Measurements from ENCODE around the gene CPXM2.

Gene CPXM2

DNA sequence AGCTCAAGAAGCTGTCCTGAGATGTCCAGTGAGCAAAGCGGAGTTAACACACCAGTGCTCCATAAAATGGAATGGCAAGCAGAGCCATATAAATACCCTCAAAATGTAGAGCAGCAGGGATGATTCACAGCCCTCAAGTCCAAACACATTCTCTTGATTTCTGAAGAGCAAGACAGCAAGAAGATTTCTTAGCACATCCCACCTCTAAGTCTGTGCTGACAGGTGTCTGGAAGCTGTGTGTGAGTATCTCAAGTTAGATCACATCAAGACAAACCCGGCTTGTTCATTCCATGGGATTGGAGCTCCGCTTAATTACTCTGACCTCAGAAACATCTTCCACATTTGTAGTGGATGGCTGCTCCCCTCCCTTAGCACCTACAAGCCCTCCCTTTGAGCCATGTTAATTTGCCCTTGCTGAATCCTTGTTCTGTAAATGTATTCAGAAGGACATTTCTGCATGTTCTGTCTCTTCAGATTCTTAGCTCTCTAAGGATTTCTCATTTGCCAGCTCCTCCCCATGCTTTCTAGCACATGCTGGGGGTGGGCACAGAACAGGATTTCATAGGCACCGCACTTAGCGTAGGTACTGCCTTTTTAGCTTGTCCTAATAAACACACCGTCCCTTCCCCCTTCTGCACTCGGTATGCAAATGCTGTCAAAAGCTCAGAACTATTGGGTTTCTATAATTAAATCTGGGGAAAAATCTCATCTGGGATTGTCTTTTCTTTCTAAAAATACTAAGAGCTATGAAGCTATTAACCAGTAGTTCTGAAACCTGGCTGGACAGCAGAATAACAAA, 112.7 kb downstream of the CPXM2 start:
- no peak for DNase-seq (ENCODE audit: low read depth in 3 of 3, low spot score in 1 of 3)

DNA sequence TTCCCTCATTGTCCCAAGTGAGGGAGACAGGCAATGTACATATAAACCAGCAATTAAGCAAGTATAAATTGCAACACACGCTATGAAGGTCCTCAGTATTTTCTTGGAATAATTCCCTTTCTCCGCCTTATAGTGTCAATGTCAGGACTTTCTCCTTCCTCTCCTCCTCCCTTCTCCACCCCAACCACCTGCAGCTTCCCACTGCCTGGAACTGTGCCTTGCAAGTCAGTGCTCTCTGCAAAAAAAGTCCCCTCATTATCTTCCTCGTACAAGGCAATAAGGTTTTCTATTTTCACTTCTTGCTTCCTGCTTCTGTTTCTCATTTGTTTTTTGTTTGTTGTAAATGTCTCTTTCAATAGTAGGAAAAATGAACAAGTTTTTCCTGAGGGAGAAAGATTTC, 113.7 kb downstream of the CPXM2 start:
- DNase-seq (ENCODE audit: low read depth in 3 of 3, low spot score in 1 of 3), result no peak

DNA sequence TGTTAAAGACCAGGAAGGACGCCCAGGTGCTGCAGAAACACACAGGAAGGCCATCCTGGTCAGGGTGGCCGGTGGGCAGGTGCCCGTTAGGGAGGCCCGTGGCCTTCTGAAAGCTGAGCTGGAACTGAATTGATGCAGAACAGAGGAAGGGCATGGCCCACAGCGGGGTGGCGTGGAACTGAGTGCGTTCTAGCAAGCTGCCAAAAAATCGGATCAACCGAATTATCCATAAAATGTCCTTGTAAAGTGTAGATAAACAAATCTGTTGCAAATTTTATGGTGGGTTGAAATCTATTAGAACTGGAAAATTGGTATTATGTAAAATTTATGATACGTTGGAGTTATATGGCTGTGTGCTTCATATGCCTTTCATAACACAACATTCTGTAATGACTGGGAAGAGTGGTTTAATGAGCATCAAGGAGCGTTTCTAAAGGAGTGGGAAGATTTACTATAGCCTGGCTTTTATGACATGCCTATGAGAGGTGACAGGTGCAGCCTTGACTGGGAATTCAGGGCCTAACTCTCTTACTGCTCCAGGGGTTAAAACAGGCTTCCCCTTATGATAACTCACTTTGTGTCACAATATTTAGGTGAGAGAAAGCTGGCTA, 117.4 kb downstream of the CPXM2 start:
- DNase-seq (ENCODE audit: low read depth in 3 of 3, low spot score in 1 of 3), result no peak

DNA sequence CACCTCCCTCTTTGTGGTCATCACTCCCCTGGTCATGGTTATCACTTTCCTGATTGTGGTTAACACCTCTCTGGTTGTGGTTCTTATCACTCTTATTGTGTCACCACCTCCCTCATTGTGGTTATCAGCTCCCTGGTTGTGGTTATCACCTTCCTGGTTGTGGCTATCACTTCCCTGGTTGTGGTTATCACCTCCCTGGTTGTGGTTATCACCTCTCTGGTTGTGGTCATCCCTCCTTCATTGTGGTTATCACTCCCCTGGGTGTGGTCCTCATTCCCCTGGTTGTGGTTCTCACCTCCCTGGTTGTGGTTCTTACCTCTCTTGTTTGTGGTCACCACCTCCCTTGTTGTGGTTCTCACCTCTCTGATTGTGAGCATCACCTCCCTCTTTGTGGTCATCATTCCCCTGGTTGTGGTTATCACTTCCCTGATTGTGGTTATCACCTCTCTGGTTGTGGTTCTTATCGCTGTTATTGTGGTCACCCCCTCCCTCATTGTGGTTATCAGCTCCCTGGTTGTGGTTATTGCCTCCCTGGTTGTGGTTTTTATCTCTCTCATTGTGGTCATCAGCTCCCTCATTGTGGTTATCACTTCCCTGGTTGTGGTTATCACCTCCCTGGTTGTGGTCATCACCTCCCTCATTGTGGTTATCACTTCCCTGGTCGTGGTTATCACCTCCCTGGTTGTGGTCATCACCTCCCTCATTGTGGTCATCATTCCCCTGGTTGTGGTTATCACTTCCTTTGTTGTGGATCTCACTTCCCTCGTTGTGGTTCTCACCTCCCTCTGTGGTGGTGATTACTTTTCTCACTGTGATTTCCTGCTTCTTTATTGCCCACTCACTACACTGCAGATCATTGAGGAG, 118.7 kb downstream of the CPXM2 start:
- DNase-seq (ENCODE audit: low read depth in 3 of 3, low spot score in 1 of 3), result no peak

DNA sequence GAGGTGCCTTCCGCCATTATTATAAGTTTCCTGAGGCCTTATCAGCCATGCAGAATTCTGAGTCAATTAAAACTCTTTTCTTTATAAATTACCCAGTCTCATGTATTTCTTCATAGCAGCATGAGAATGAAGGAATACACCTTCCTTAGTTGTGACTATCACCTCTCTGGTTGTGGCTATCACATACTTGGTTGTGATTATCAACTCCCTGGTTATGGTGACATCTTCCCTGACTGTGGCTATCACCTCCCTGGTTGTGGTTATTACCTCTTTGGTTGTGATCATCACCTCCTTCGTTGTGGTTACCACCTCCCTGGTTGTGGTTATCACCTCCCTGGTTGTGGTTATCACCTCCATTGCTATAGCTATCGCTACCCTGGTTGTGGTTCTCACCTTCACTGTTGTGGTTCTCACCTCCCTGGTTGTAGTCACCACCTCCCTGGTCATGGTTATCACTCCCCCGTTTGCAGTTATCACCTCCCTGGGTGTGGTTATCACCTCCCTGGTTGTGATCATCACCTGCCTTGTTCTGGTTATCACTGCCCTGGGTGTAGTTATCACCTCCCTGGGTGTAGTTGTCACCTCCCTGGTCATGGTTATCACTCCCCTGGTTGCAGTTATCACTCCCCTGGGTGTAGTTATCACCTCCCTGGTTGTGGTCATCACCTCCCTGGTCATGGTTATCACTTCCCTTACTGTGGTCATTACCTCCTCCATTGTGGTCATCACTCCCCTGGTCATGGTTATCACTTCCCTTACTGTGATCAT, 119.5 kb downstream of the CPXM2 start:
- no peak for DNase-seq (ENCODE audit: low read depth in 3 of 3, low spot score in 1 of 3)

DNA sequence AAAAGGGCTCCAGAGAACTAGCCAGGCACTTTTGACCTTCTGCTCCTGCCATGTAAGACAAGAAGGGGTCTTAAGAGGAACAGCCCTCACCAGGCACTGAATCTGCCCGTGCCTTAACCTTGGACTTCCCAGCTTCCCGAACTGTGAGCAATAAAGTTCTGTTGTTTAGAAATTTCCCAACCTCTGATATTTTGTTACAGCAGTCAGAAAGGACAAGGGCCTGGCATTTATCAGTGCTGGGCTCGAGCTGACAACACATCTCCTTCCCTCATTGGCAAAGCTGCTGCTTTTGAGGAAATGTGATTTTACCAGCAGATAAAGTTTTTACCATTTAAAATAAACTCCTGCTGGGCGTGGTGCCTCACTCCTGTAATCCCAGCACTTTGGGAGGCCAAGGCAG, 122.0 kb downstream of the CPXM2 start:
- no peak for DNase-seq (ENCODE audit: low read depth in 3 of 3, low spot score in 1 of 3)

DNA sequence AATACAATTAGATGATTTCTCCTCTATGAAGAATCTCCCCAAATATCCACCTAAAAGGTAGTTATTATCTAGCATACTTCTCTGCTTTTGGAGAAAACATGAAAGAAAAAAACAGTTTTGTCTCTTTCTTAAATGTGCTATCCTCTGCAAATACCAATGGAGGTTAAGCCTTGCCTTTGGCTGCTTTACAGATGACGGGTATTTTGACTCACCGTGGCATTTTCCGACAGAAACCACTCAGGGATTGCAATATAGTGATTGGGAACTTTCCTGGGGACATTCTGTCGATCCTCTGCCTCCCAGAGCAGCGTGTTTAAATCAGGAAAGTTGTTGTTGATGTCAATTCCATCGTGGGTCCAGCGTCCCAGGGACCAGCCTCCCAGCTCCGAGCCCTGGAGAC, 124.8 kb downstream of the CPXM2 start:
- no peak for DNase-seq (ENCODE audit: low read depth in 3 of 3, low spot score in 1 of 3)

DNA sequence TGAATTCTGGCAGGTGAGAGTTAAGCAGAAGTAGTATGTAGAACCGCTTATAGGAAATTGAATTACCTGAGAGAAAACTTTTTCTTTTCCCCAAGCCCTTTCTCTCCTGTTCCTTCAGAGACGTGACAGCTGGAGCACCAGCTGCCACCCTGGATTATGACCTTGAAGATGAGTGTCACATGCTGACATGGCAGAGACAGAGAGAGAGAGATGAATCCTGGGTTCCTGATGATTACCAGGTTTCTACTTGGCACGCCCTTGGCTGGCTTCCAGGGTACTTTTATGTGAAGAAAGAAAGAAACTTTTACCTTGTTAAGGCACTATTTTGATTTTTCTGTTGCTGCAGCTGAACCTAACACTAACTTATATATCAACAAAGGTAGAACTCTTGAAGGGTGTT, 125.6 kb downstream of the CPXM2 start:
- no peak for DNase-seq (ENCODE audit: low read depth in 3 of 3, low spot score in 1 of 3)

DNA sequence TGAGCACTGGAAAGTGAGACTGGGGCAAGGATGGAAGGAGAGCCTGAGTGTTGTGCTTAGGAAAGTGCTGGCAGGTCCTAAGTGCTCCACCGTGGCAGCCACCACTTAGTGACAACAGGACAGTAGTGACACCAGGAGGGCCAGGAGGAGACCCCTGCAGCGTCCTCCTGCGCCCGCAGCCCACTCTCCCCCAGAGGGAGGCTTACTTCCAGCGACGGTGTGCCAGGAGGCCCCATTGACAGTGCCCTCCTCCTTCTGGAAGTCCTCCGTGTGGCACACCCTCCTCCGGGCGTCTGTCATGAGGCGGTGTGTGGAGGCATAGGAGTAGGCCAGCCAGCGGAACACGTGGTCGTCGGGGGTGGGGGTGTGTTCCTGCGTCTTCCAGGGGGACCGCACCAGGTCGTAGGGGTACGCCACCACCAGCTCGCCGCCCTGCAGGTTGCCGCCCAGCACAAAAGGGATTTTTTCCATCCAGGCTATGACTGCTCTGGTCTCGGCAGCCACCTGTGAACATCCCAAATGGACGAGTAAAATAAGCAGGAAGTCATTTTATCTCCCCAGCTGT, 129.9 kb downstream of the CPXM2 start:
- DNase-seq (ENCODE audit: low read depth in 3 of 3, low spot score in 1 of 3), result no peak

DNA sequence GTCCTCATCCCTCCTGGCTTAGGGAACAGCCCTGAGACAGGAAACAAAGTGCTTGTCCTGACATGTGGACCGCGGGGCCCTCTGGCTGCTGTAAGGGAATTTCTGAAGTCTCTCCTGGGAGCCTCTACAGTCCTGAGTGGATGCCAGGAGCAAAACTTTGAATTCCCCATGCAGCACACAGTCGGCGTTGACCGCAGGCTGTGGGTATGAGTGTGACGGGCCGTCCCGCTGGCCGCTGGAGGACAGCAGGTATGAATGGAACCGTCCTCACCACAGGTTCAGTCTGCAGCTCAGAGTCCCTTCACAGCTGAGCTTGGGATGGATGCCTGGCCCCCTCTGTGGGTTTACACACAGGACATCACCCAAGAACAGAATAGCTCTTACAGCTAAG, 130.6 kb downstream of the CPXM2 start:
- DNase-seq (ENCODE audit: low read depth in 3 of 3, low spot score in 1 of 3), result no peak

DNA sequence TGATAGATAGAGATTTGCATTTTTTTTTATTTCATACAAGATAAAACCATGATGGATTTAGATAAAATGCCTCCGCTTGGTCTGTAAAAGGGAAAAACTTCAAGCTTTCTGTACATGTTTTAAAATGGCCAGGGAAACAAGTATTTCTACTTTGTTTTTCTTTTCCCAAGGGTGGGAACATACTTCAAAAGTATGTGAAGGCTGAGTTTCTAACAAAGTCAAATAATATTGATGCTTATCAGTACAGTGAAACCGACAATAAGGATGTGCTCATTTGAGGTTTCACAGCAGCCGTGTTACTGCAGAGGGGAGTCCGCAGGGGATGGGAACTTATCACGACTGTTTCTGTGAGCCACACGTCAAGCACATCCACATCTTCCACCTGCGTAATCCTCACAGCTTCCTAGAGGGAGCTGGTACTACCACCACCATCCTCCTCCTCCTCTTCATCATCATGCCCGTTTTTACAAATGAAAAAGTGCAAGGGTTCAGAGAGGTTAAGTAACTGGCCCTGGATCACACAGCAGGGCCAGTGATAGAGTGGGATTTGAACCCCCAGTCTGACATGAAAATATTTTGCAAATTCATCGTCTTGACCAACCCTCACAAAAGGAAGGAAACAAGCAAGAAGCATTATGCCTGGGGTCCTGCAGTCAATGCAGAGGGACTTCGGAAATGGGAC, 131.1 kb downstream of the CPXM2 start:
- DNase-seq (ENCODE audit: low read depth in 3 of 3, low spot score in 1 of 3), result no peak

DNA sequence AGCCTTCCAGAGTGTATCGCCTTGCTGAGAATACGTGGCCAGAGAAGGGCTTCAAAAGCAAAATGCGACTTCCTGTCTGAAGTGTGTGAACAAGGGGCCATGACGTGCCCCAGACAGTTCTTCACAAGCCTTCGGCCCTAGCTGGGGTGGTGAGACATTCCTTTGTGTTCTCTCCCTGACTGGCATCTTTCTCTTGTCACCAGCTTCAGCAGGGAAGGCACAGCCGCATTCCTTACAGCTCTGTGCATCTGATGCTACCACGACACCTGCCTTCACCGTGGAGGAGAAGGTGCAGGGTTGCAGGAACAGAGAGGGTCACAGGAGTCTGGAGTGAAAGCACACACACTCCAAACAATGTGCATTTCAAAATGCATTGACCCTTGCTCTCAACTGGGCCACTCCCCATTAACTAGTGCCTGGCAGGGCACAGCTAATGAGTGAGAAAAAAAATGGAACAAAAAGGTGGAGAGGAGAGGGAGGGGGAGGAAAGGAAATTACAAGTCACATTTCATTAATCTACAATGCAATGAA, 132.0 kb downstream of the CPXM2 start:
- no peak for DNase-seq (ENCODE audit: low read depth in 3 of 3, low spot score in 1 of 3)

DNA sequence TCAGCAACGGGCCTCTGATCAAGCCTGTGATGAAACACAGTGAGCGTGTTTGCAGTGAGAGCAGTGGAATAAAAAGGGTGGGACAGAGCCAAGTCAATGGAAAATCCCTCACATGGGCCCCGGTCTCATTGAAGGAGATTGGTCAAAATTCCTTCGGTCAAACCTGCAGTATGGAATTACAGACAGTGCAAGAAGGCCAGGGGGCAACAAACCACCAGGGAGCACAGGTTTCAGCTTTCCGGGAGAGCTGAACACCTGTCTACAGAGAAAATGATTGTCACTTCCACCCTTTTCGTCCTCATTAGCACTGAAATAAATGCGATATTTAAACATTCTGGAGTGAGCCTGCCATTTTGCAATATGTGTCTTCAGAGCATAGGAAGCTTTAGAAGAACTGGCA, 132.6 kb downstream of the CPXM2 start:
- DNase-seq (ENCODE audit: low read depth in 3 of 3, low spot score in 1 of 3), result no peak

DNA sequence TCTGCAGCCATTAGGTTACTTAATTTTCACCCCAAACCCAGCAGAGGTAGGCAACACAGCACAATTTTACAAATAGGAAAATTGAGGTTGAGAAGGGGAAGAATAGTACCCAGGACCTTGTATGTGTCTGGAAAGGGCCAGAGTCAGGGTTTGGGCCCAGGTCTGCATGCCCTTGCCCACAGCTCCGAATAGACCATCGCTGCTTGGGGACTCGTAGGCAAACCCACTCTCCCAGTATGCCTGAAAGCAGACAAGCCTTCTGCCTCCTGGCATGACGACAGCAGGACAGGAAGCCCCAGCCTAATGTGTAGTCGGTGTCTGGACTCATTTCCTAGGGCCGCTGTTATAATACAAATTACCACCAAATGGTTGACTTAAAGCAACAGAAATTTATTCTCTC, 133.8 kb downstream of the CPXM2 start:
- no peak for DNase-seq (ENCODE audit: low read depth in 3 of 3, low spot score in 1 of 3)

DNA sequence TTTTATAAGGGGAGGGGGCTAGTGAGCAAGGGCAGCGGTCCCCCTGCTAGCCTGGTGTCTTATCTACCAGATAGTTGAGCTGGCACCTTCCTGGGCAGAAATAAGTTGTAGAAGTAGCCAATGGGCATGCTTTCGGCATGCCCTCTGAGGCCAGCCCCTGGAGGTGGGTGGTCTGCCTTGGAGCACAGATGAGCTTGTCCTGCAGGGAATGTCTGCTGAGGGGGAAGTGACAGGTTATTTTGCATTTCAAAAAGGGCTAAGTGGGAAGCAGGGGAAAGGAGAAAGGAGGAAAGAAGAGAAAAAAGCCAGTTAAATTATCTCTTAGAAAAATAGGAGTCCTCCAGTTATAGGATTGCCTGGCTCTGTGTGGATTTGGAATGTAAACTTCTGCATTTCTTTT, 136.5 kb downstream of the CPXM2 start:
- DNase-seq (ENCODE audit: low read depth in 3 of 3, low spot score in 1 of 3), result no peak

DNA sequence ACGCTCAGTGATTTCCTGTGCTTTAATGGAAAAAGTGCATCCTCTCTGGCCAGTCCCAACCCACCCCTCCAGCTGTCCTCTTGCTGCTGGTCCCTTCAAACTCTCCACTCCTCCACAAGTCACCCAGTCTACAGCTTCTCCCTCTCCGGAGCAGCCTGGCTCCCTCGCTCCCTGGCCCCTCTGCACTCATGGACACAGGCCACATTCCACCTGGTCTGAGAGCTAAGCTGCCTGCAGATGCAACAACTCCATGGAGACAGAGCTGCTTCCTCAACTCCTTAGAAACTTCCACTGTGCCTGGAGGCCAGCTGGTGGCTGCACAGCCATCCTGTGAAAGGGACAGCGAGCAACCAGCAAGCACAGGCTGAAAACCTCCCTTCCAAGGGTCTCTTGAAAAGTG, 137.5 kb downstream of the CPXM2 start:
- DNase-seq (ENCODE audit: low read depth in 3 of 3, low spot score in 1 of 3), result no peak

DNA sequence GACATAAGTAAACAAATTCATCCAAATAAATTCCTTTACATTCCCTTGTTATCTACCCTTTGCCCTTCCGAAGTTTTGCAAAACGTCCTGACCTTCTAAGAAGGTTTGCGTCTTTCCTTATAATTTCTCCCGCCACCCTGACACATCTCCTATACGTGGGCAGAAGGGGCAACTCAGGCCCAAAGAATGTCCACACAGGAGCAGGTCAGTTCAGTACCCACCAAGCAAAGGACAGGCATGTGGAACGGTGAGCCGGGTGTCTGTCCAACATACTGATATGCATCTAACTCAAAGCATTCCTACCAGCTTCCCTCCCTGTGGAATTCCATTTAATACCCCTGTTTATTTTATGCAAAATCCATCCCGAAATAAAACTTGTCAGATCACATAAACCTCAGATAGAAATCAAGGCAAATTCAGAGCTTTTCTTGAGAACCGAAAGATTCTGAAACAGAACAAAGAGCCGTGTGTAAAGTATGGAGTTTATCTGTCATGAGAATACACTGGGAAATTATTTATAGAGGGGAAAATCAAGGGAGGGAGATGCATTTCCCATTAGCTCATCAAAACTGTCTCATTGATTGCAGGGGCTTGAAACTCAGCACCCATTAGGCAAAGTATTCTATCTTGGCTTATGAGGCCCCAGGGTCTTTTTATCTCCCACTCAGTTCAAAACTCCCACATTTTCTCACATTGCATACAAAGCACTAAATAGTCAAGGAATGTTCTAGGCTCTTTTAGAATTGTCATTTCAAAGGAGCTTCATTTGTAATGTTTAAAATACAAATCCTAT, 140.1 kb downstream of the CPXM2 start:
- no peak for DNase-seq (ENCODE audit: low read depth in 3 of 3, low spot score in 1 of 3)

DNA sequence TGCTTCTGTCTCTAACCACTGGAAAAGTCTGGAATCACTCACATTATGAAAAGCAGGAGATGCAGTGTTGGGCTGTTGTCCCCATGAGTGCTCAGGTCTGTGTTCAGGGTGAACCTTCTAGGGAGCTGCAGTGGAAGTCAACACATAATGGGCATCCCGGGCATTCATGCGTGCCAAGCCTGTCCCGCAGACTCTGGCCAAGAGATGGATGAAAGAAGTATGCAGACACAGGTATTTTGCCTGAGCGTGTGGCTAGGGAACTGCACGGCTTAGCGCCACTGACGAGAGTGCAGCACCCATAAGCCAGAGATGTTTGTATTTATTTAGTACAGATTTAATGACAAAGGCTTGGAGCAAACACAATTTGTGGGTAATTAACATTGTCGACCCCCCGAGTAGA, 140.7 kb downstream of the CPXM2 start:
- no peak for DNase-seq (ENCODE audit: low read depth in 3 of 3, low spot score in 1 of 3)

DNA sequence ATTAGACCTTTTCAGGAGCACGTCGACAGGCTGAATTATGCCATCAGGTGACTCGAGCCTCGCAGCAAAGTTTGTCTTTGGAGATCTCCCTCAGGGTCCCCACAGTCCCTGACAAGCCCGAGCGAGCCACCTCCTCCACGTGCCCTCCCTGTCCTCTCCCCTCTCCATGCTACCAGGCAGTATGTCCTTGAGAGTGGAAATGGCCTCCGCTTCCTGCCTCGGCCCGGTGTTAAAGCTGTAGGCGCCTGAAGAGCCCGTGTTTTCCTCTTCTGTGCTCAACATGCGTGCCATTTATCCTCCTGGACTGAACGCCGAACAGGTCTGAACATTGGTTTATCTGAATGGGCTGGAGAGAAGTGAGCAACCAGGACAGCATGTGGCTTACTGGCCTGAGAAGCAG, 142.9 kb downstream of the CPXM2 start:
- DNase-seq (ENCODE audit: low read depth in 3 of 3, low spot score in 1 of 3), result no peak

Measured in stimulated activated CD4-positive, alpha-beta T cell treated with anti-CD3 and anti-CD28 coated beads, TNF-alpha, amount 100 ng/mL, for 1 hour (primary cell).